HG02938 (cell line): ENCODE measurements around the gene IGSF21.

Experiments
- ATAC-seq: cut with Tn5 transposase; IDR thresholded peaks from one replicate; pipeline ENCODE4 v1.9.1; 2021; ENCODE audit warnings: mild to moderate bottlenecking, moderate library complexity; ENCODE audit not compliant: unreplicated experiment

Gene IGSF21

GRCh38 chr1:18320051-18320450, 212.5 kb downstream of the IGSF21 start:
- ATAC-seq: no peak

GRCh38 chr1:18322368-18323032, 214.9 kb downstream of the IGSF21 start:
- no peak for ATAC-seq

GRCh38 chr1:18323259-18323658, 215.7 kb downstream of the IGSF21 start:
- ATAC-seq: no peak

- ATAC-seq: no peak
Observed at GRCh38 chr1:18324246-18324645, 216.6 kb downstream of the IGSF21 start.

- ATAC-seq: no peak
Observed at GRCh38 chr1:18325136-18325535, 217.5 kb downstream of the IGSF21 start.

GRCh38 chr1:18326211-18326897, 218.8 kb downstream of the IGSF21 start:
- ATAC-seq: no peak

- ATAC-seq: no peak
Observed at GRCh38 chr1:18327650-18328049, 220.1 kb downstream of the IGSF21 start.

GRCh38 chr1:18328803-18329202, 221.2 kb downstream of the IGSF21 start:
- ATAC-seq: no peak

- no peak for ATAC-seq
Observed at GRCh38 chr1:18329469-18330253, 222.1 kb downstream of the IGSF21 start.

GRCh38 chr1:18332576-18332975, 225.0 kb downstream of the IGSF21 start:
- ATAC-seq: no peak

GRCh38 chr1:18333220-18333619, 225.6 kb downstream of the IGSF21 start:
- no peak for ATAC-seq

- ATAC-seq: no peak
Observed at GRCh38 chr1:18336801-18337200, 229.2 kb downstream of the IGSF21 start.

GRCh38 chr1:18337757-18338156, 230.2 kb downstream of the IGSF21 start:
- no peak for ATAC-seq

GRCh38 chr1:18339161-18339560, 231.6 kb downstream of the IGSF21 start:
- no peak for ATAC-seq

GRCh38 chr1:18340158-18340764, 232.7 kb downstream of the IGSF21 start:
- ATAC-seq: no peak

GRCh38 chr1:18340787-18341186, 233.2 kb downstream of the IGSF21 start:
- ATAC-seq: no peak

- no peak for ATAC-seq
Observed at GRCh38 chr1:18341291-18342069, 233.9 kb downstream of the IGSF21 start.

GRCh38 chr1:18342744-18343143, 235.1 kb downstream of the IGSF21 start:
- ATAC-seq: no peak

- no peak for ATAC-seq
Observed at GRCh38 chr1:18343581-18343980, 236.0 kb downstream of the IGSF21 start.

GRCh38 chr1:18344755-18345154, 237.2 kb downstream of the IGSF21 start:
- ATAC-seq: no peak

- ATAC-seq: no peak
Observed at GRCh38 chr1:18347559-18347958, 240.0 kb downstream of the IGSF21 start.
